ENCODE results near the gene LEMD2. TPM values are rescaled to one million over a fixed set of nuclear protein-coding genes. Genes with fewer than 3 reads are reported as not detected.

LEMD2 gene
- total and polyA plus RNA-seq, 2 donors (not counting 3 experiments of a cell fraction or from before 2014, with no cell fraction given): 61.1 to 81.8 TPM

DNA sequence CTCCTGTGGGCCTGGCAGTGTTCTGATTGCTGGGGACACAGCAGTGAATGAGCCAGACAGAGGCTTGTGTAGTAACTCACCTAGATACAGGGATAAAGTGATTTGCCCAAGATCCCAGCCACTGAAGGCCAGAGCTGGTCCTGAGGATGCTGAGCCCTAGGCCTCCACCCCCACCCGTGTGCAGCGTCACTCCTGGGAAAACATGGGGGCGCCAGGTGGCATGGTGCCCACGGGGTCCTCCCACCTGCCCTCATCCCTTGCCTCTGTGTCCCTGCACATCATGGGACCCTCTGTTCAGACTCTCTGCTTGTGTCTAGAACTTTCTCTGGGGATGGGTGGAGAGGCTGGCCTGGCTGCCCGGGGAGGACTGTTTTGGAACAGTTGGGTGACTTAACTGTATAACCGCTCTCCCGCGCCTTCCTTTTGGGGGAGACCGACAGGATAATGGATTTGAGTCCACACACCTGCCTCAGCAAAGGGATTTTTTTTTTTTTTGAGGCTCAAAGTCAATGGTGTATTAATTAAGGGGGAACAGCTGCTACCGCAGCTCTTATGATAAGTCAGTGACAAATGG is 19.6 kb downstream of the LEMD2 start:
- Histone ChIP-seq H3K4me1 (ENCODE audit: control insufficient read depth, extremely low read depth, insufficient read depth, low read length) (peaks cover 45% of the 10 kb centered on the region), H3K36me3 (ENCODE audit: control insufficient read depth in 2 of 2, extremely low read depth in 1 of 2, insufficient read depth in 2 of 2, low read length in 2 of 2) (peaks cover 0 to 6% of the 10 kb centered on the region in 2 experiments), H3K9me1 (replicated peaks; ENCODE audit: control insufficient read depth, extremely low read depth, insufficient read depth, low read length) (no peaks in the 10 kb centered on the region), H3K27ac (ENCODE audit: insufficient read depth, low read depth, low read length) (no peak overlapping the region), H2AFZ (ENCODE audit: low read depth, low read length) (no peak overlapping the region), H3K9ac (replicated peaks; ENCODE audit: extremely low read depth, insufficient read depth, low read length) (no peak overlapping the region), H3K4me3 (replicated peaks in 1 of 3; ENCODE audit: insufficient read depth in 1 of 3, low read depth in 1 of 3, low read length in 3 of 3) (no peak overlapping the region), H3K79me2 (ENCODE audit: control insufficient read depth, insufficient read depth, low read length) (no peaks in the 10 kb centered on the region), H3K9me3 (replicated peaks; ENCODE audit: control insufficient read depth, insufficient read depth, low read length) (no peaks in the 10 kb centered on the region), H4K20me1 (replicated peaks; ENCODE audit: control insufficient read depth, extremely low read depth, insufficient read depth, low read length) (no peaks in the 10 kb centered on the region), H3K27me3 (ENCODE audit: control insufficient read depth in 2 of 2, insufficient read depth in 2 of 2, low read length in 2 of 2) (no peaks in the 10 kb centered on the region), H3K4me2 (ENCODE audit: insufficient read depth, low read length) (no peak overlapping the region)
- POLR2A ChIA-PET: interaction anchor here (4.7 kb wide), 1 partner anchor 12 kb away, joined by 25 read pairs; no protein-coding TSS in a partner anchor
- dilution Hi-C loops (cut with MboI; ENCODE audit: extremely low pct_ligation_motif_present, low sequenced_read_pairs) (no loop called here), intact Hi-C loops (cut with micrococcal nuclease) (loop anchor here (2.0 kb wide), 1 partner anchor 25 kb away; no protein-coding TSS in a partner anchor)
- TF ChIP-seq GATA2 (IDR thresholded peaks at IDR 0.05; ENCODE audit: insufficient read depth, insufficient read length, low read depth, low read length) (no peak), POLR2AphosphoS5 (IDR thresholded peaks at IDR 0.05; ENCODE audit: insufficient read depth, low read depth, low read length) (no peak), EZH2 (IDR thresholded peaks at IDR 0.05; ENCODE audit: borderline replicate concordance, low read depth, low read length, severe bottlenecking) (no peak), CTCF (IDR thresholded peaks at IDR 0.05; ENCODE audit: extremely low read depth in 1 of 2, insufficient read depth in 1 of 2, low read depth in 1 of 2, low read length in 2 of 2) (no peak), JUN (IDR thresholded peaks at IDR 0.05; ENCODE audit: borderline replicate concordance, insufficient read depth, insufficient read length, low read depth) (no peak), MYC (IDR thresholded peaks at IDR 0.05; ENCODE audit: low read depth, low read length) (no peak), POLR2A (IDR thresholded peaks at IDR 0.05; ENCODE audit: low read depth, low read length) (no peak), MAX (IDR thresholded peaks at IDR 0.05; ENCODE audit: insufficient read depth, insufficient read length) (no peak), FOS (IDR thresholded peaks at IDR 0.05; ENCODE audit: borderline replicate concordance, insufficient read depth, low read length) (no peak)
- FAIRE-seq: no peak
- no TSS peak for BruUV-seq (replicated peaks)
- no peak for DNase-seq (ENCODE audit: low read depth, low spot score)
- CTCF ChIA-PET: interaction anchor here (0.9 to 9.0 kb wide), 15 partner anchors 10 to 386 kb away, joined by 3 to 286 read pairs (median 3); partner anchors contain the start of genes LEMD2 and UQCC2
